HEK293T (cell line): Measurements from ENCODE around the gene GPHN.
"Not testable (repeated sequence)": the region's sequence is repeated elsewhere in the genome, so short reads cannot be mapped to it uniquely, and the experiment has no call there.

Source experiments
- CTCF ChIA-PET: fragments of 350-600 bp; formaldehyde crosslinking; extraction: SDS; loops from one replicate; lab custom pipeline; 2021; ENCODE audit warnings: antibody characterized with exemption, inconsistent platforms; lab: Yijun Ruan, JAX
- POLR2A ChIA-PET: fragments of 350-600 bp; formaldehyde crosslinking; extraction: SDS; loops from one replicate; lab custom pipeline; 2020; ENCODE audit warnings: antibody characterized with exemption, inconsistent platforms; lab: Yijun Ruan, JAX
- DNase-seq: peaks from one replicate; pipeline ENCODE4 v3.0.0; 2012; ENCODE audit warnings: mixed read lengths; ENCODE audit errors: extremely low spot score
- ARNT ChIP-seq: fragments of 450-650 bp; IDR thresholded peaks from 2 replicates; pipeline ENCODE4 v1.6.1; 2017; ENCODE audit warnings: mild to moderate bottlenecking
- BHLHE40 ChIP-seq: fragments of 450-650 bp; IDR thresholded peaks from 2 replicates; pipeline ENCODE4 v1.6.1; 2016; ENCODE audit warnings: mild to moderate bottlenecking, moderate library complexity, borderline replicate concordance
- CTBP1 ChIP-seq: fragments of 450-650 bp; IDR thresholded peaks from 2 replicates; pipeline ENCODE4 v1.6.1; 2016; ENCODE audit warnings: borderline replicate concordance
- ELF4 ChIP-seq: fragments of 450-650 bp; IDR thresholded peaks from 2 replicates; pipeline ENCODE4 v1.6.1; 2017; ENCODE audit warnings: antibody characterized with exemption
- FOXA1 ChIP-seq: fragments of 450-650 bp; IDR thresholded peaks from 2 replicates; pipeline ENCODE4 v1.6.1; 2016; ENCODE audit warnings: mild to moderate bottlenecking
- FOXK2 ChIP-seq: fragments of 450-650 bp; IDR thresholded peaks from 2 replicates; pipeline ENCODE4 v1.6.1; 2016; ENCODE audit warnings: mild to moderate bottlenecking
- FOXM1 ChIP-seq: fragments of 450-650 bp; IDR thresholded peaks from 2 replicates; pipeline ENCODE4 v1.6.1; 2017; ENCODE audit warnings: mild to moderate bottlenecking, borderline replicate concordance
- HDGF ChIP-seq: fragments of 450-650 bp; IDR thresholded peaks from 2 replicates; pipeline ENCODE4 v1.6.1; 2017; ENCODE audit warnings: antibody characterized with exemption, borderline replicate concordance
- L3MBTL2 ChIP-seq: fragments of 450-650 bp; conservative IDR thresholded peaks from 2 replicates; pipeline ENCODE4 v1.6.1; 2016; ENCODE audit warnings: mild to moderate bottlenecking
- LEF1 ChIP-seq: fragments of 450-650 bp; IDR thresholded peaks from 2 replicates; pipeline ENCODE4 v1.6.1; 2017; ENCODE audit warnings: mild to moderate bottlenecking, borderline replicate concordance
- NFRKB ChIP-seq: fragments of 450-650 bp; IDR thresholded peaks from 2 replicates; pipeline ENCODE4 v1.6.1; 2016; ENCODE audit warnings: mild to moderate bottlenecking, moderate library complexity
- SP1 ChIP-seq: fragments of 450-650 bp; IDR thresholded peaks from 2 replicates; pipeline ENCODE4 v1.6.1; 2017
- SUZ12 ChIP-seq: fragments of 450-650 bp; IDR thresholded peaks from 2 replicates; pipeline ENCODE4 v1.6.1; 2016; ENCODE audit warnings: mild to moderate bottlenecking
- TARDBP ChIP-seq: fragments of 450-650 bp; IDR thresholded peaks from 2 replicates; pipeline ENCODE4 v1.6.1; 2016
- ZNF384 ChIP-seq: fragments of 450-650 bp; IDR thresholded peaks from 2 replicates; pipeline ENCODE4 v1.6.1; 2016
- TF ChIP-seq, protein P1 (sequence below): fragments of 450-650 bp; IDR thresholded peaks from 2 replicates; pipeline ENCODE4 v1.6.1; 2016

GPHN gene

DNA sequence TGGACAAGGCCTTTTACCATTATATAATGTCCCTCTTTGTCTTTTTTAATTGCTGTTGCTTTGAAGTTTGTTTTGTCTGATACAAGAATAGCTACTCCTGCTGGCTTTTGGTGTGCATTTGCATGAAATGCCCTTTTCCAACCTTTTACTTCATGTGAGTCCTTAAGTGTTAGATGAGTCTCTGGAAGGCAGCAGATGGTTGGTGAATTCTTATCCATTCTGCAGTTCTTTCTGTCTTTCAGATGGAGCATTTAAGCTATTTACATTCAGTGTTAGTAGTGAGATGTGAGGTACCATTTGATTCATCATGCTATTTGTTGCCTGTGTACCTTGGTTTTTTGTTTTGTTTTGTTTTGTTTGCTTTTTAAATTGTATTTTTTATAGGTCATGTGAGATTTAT, 208.3 kb downstream of the GPHN start:
- ChIA-PET CTCF (interaction anchor here (0.6 kb wide), 1 partner anchor 356 kb away, joined by 3 read pairs; no protein-coding TSS in a partner anchor), POLR2A (no interaction called here)
- no peak for DNase-seq
- TF ChIP-seq FOXM1, result no peak
- TF ChIP-seq, protein P1, sequence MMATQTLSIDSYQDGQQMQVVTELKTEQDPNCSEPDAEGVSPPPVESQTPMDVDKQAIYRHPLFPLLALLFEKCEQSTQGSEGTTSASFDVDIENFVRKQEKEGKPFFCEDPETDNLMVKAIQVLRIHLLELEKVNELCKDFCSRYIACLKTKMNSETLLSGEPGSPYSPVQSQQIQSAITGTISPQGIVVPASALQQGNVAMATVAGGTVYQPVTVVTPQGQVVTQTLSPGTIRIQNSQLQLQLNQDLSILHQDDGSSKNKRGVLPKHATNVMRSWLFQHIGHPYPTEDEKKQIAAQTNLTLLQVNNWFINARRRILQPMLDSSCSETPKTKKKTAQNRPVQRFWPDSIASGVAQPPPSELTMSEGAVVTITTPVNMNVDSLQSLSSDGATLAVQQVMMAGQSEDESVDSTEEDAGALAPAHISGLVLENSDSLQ, result no peak
- no peak for TF ChIP-seq TARDBP
- no peak for TF ChIP-seq SUZ12
- TF ChIP-seq ZNF384, result no peak
- TF ChIP-seq FOXK2, result no peak
- no peak for TF ChIP-seq SP1
- TF ChIP-seq LEF1, result no peak

DNA sequence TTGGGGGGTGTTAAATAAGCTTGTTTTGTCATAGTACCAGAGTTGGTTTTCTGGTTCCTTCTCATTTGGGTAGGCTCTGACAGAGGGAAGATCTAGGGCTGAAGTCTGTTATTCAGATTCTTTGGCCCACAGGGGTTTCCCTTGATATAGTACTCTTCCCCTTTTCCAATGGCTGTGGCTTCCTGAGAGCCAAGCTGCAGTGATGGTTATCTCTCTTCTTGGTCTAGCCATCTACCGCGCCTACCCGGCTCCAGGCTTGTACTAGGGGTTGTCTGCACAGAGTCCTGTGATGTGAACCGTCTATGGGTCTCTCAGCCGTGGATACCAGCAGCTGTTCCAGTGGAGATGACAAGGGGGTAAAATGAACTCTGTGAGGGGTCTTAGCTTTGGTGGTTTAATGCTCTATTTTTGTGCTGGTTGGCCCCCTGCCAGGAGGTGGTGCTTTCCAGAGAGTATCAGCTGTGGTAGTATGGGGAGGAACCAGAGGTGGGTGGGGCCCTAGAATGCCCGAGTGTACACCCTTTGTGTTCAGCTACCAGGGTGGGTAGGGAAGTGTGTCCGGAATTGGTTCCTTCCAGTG, 209.7 kb downstream of the GPHN start:
- POLR2A ChIA-PET, result no interaction called here
- CTCF ChIA-PET, result no interaction called here
- TF ChIP-seq CTBP1, result no peak
- TF ChIP-seq FOXA1, result no peak
- TF ChIP-seq NFRKB, result no peak
- TF ChIP-seq, protein P1, result no peak
- no peak for TF ChIP-seq HDGF
- no peak for TF ChIP-seq BHLHE40
- no peak for TF ChIP-seq ZNF384
- TF ChIP-seq FOXK2, result no peak
- TF ChIP-seq L3MBTL2, result no peak
- no peak for TF ChIP-seq SUZ12
- TF ChIP-seq ARNT, result no peak
- TF ChIP-seq LEF1, result no peak
- TF ChIP-seq SP1, result no peak
- TF ChIP-seq FOXM1, result no peak
- no peak for TF ChIP-seq TARDBP
- TF ChIP-seq ELF4, result no peak
- DNase-seq, result no peak

DNA sequence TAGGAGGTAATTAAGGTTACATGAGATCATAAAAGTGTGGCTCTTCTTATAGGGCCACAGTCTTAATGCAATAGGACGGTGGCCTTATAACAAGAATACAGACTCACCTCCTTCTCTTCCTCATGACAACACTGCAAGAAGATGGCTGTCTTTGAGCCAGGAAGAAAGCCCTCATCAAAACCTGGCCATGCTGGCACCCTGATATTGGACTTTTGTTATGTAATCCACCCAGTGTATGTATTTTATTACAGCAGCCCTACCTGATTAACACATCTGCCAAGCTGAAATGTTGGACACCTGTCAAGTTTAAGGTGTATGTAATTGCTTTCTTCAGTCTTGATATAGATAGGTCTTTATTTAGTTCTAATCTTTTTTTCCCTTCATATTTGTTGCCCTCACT, 217.0 kb downstream of the GPHN start:
- POLR2A ChIA-PET, result no interaction called here
- no peak for DNase-seq
- CTCF ChIA-PET, result no interaction called here
- no peak for TF ChIP-seq FOXM1
- TF ChIP-seq NFRKB, result no peak
- no peak for TF ChIP-seq SP1
- no peak for TF ChIP-seq CTBP1
- TF ChIP-seq FOXK2, result no peak

DNA sequence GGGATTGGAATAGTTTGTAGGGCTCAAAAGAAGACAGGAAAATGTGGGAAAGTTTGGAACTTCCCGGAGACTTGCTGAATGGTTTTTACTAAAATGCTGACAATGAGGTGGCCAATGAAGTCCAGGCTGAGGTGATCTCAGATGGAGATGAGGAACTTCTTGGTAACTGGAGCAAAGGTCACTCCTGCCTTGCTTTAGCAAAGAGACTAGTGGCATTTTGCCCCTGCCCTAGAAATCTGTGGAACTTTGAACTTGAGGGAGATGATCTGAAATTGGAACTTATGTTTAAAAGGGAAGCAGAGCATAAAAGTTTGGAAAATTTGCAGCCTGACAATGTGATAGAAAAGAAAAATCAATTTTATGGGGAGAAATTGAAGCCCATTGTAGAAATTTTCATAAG, 223.4 kb downstream of the GPHN start:
- POLR2A ChIA-PET, CTCF ChIA-PET, DNase-seq: not testable (repeated sequence)

DNA sequence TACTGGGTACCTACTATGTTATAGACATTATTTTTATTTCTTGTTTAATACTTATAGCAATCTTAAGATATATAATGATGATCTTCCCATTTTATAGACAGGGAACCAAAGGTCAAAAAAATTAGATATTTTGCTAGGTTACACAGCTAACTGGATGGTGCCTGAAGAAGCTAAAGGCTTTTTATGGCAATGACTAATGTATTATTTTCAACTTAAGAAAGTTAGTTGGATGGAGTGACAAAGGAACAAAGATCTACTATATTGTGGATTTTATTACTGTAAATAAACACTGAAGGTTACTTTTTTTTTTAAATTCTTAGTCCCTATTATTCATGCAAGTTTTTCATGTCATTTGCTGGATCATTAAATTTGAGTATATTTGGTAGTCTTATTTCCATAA, 227.9 kb downstream of the GPHN start:
- CTCF ChIA-PET, result no interaction called here
- TF ChIP-seq BHLHE40, result no peak
- TF ChIP-seq, protein P1, result no peak
- no peak for TF ChIP-seq ZNF384
- no peak for TF ChIP-seq SP1
- TF ChIP-seq CTBP1, result no peak
- no peak for TF ChIP-seq HDGF
- TF ChIP-seq FOXA1, result no peak
- TF ChIP-seq L3MBTL2, result no peak
- TF ChIP-seq FOXM1, result no peak
- TF ChIP-seq TARDBP, result no peak
- no peak for TF ChIP-seq ARNT
- no peak for TF ChIP-seq LEF1
- no peak for TF ChIP-seq ELF4
- no peak for TF ChIP-seq NFRKB
- no peak for TF ChIP-seq FOXK2
- TF ChIP-seq SUZ12, result no peak
- POLR2A ChIA-PET, result no interaction called here

DNA sequence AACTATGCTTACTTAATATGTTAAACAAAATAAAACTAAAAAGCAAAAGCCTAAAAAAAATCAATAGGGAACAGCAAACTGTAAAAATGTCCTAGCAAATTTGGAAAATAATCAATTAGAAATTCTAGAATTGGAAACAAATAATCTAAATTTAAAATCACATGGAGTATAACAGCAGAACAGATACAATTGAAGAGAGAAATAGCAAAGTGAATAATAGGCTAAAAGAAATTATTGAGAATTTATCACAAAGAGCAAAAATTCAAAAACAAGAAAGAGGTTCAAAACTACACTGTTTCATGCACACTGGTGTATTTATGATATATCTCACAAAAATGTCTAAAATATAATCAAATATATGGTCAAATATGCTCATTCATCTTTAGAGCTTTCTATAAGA, 231.9 kb downstream of the GPHN start:
- no peak for DNase-seq
- POLR2A ChIA-PET, result no interaction called here
- no peak for TF ChIP-seq ELF4
- no peak for TF ChIP-seq FOXK2
- no peak for TF ChIP-seq BHLHE40
- TF ChIP-seq ZNF384, result no peak
- TF ChIP-seq, protein P1, result no peak
- TF ChIP-seq L3MBTL2, result no peak
- no peak for TF ChIP-seq TARDBP
- CTCF ChIA-PET, result no interaction called here

More for the DNA sequence above, 227.9 kb downstream of the GPHN start:
- DNase-seq, result no peak

DNA sequence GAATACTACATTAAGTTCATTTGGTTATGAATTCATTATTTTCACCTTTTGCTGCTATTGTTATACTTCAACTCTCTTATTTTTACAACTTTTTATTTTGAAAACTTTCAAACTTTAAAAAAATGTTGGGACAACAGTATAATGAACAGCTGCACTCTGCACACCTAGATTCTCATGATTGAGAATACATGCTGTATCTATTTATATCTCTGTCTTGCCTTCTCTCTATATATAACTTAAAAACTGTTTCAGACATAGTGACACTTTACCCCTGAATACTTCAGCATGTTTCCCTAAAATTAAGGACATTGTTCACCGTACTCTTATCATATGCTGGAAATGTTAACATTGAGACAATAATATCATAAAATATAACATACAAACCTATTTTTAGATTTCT, 237.1 kb downstream of the GPHN start:
- ChIA-PET POLR2A (no interaction called here), CTCF (no interaction called here)
- no peak for TF ChIP-seq CTBP1
- TF ChIP-seq NFRKB, result no peak
- no peak for DNase-seq
